ENCODE measurements around the gene C1QTNF4.
"Not testable (repeated sequence)": the region's sequence is repeated elsewhere in the genome, so short reads cannot be mapped to it uniquely, and the experiment has no call there.

Gene C1QTNF4

GRCh38 chr11:47593934-47594855 lies at the start of gene C1QTNF4:
C1QTNF4 (minus strand) TSS chr11:47594411; CDS start chr11:47590810, 3,601 bp downstream.
- no peak for DNase-seq (ENCODE audit: low read depth)
- no peak for TF ChIP-seq POLR2A (IDR thresholded peaks at IDR 0.05; ENCODE audit: extremely low read depth, insufficient read length)
- TF ChIP-seq MYC (IDR thresholded peaks at IDR 0.05; ENCODE audit: low read depth, low read length): no peak
- no peak for TF ChIP-seq MAX (IDR thresholded peaks at IDR 0.05; ENCODE audit: low read depth, low read length)
- TF ChIP-seq CTCF (IDR thresholded peaks at IDR 0.05; ENCODE audit: low read depth, low read length): no peak
- no peak within 1 kb of the TSS for H3K4me3 ChIP-seq (ENCODE audit: low read depth, low read length)

- TF ChIP-seq CTCF (IDR thresholded peaks at IDR 0.05; ENCODE audit: low read depth, low read length) (no peak), POLR2A (IDR thresholded peaks at IDR 0.05; ENCODE audit: extremely low read depth, insufficient read length) (peak; percentile 81), MAX (IDR thresholded peaks at IDR 0.05; ENCODE audit: low read depth, low read length) (peak; percentile 95), MYC (IDR thresholded peaks at IDR 0.05; ENCODE audit: low read depth, low read length) (peak; percentile 93)
- DNase-seq (ENCODE audit: low read depth): peak; percentile 98
- H3K4me3 ChIP-seq (ENCODE audit: low read depth, low read length): peak within 1 kb of the TSS; percentile 76
These were observed 48.1 kb upstream of the C1QTNF4 start, which contains the start of gene MTCH2 for GRCh38 chr11:47642099-47642855. MTCH2 (minus strand) TSS chr11:47642559; CDS start chr11:47642465, 94 bp downstream.

GRCh38 chr11:47641600-47642098 lies 47.4 kb upstream of the C1QTNF4 start:
- H3K4me3 ChIP-seq (ENCODE audit: low read depth, low read length): peak overlapping the region; percentile 76
- no peak for TF ChIP-seq MAX (IDR thresholded peaks at IDR 0.05; ENCODE audit: low read depth, low read length)
- no peak for TF ChIP-seq CTCF (IDR thresholded peaks at IDR 0.05; ENCODE audit: low read depth, low read length)
- no peak for TF ChIP-seq MYC (IDR thresholded peaks at IDR 0.05; ENCODE audit: low read depth, low read length)
- TF ChIP-seq POLR2A (IDR thresholded peaks at IDR 0.05; ENCODE audit: extremely low read depth, insufficient read length): no peak
- DNase-seq (ENCODE audit: low read depth): peak; percentile 18

GRCh38 chr11:47640506-47640905 lies 46.3 kb upstream of the C1QTNF4 start:
- H3K4me3 ChIP-seq (ENCODE audit: low read depth, low read length): peak overlapping the region; percentile 76
- DNase-seq (ENCODE audit: low read depth): not testable (repeated sequence)

GRCh38 chr11:47636331-47636730 lies 42.1 kb upstream of the C1QTNF4 start:
- not testable (repeated sequence) for H3K4me3 ChIP-seq (ENCODE audit: low read depth, low read length); DNase-seq (ENCODE audit: low read depth)

- TF ChIP-seq POLR2A (IDR thresholded peaks at IDR 0.05; ENCODE audit: extremely low read depth, insufficient read length) (no peak), MAX (IDR thresholded peaks at IDR 0.05; ENCODE audit: low read depth, low read length) (no peak), CTCF (IDR thresholded peaks at IDR 0.05; ENCODE audit: low read depth, low read length) (no peak), MYC (IDR thresholded peaks at IDR 0.05; ENCODE audit: low read depth, low read length) (no peak)
- DNase-seq (ENCODE audit: low read depth): no peak
- no peak overlapping the region for H3K4me3 ChIP-seq (ENCODE audit: low read depth, low read length)
These were observed 37.3 kb upstream of the C1QTNF4 start for GRCh38 chr11:47631473-47631872.

All from NB4 (cell line).